ENCODE data around the gene ERC1.

Gene ERC1

DNA sequence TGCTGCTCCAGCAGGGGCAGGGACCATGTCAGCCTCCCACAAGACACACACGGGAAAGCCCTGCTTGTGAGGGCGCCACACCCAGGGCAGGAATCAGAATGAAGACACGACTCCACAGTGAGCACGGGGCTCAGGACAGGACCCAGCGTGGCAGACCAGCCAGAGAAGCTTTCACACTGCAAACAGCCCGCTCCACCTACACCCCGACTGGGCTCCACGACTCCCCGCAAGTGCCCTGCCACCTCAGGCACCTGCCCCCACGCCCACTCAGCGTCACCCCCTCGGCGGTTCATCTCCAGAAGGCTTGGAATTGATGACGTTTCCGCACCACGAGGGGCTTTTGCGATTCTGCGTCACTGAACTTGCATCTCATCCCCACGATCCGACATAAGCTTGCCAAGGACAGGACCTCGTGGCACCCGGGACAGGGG, 512.3 kb downstream of the ERC1 start:
- Histone ChIP-seq H4K20me1 (no peaks in the 10 kb centered on the region), H3K36me3 (no peaks in the 10 kb centered on the region), H3K27me3 (no peaks in the 10 kb centered on the region), H3K27ac (no peak overlapping the region), H3K4me1 (peaks cover 57% of the 10 kb centered on the region), H3K4me3 (no peak overlapping the region), H3K9ac (no peak overlapping the region), H3K9me3 (no peaks in the 10 kb centered on the region), H3K4me2 (peak overlapping the region; percentile 86)
- no peak for TF ChIP-seq Cebpa-rat (IDR thresholded peaks at IDR 0.05)

GRCh38 chr12:1504304-1504894, 513.4 kb downstream of the ERC1 start:
- Histone ChIP-seq H3K4me3 (peak overlapping the region; percentile 51), H3K4me2 (peak overlapping the region; percentile 86), H3K27me3 (no peaks in the 10 kb centered on the region), H3K9ac (no peak overlapping the region), H3K27ac (no peak overlapping the region), H4K20me1 (no peaks in the 10 kb centered on the region), H3K9me3 (no peaks in the 10 kb centered on the region), H3K4me1 (peaks cover 48% of the 10 kb centered on the region), H3K36me3 (no peaks in the 10 kb centered on the region)
- no peak for TF ChIP-seq Cebpa-rat (IDR thresholded peaks at IDR 0.05)

DNA sequence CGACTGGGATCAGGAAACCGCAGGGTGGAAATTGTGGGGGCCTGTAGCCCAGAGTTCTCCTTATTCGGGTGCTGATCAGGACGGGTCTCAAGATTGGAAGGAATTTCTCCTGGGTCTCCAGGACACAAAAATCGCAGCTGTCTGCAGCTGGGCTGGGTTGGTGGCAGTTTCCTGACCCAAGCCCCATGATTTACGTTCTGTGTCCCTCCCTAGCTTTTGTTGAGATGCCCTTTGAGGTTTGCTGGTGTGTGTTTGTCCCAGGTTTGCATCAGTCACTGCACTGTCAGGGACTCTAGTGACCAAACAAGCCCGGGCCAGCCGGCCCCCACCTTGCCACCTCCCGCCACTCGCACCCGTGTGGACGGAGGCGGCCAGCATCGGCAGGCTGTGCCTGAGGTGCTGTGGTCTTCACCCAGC, 513.9 kb downstream of the ERC1 start:
- Histone ChIP-seq H3K4me3 (no peak overlapping the region; the same call in 1 of the 2 replicates), H3K27me3 (no peaks in the 10 kb centered on the region), H4K20me1 (no peaks in the 10 kb centered on the region), H3K9ac (no peak overlapping the region), H3K4me2 (peak overlapping the region; percentile 86), H3K27ac (no peak overlapping the region), H3K36me3 (no peaks in the 10 kb centered on the region), H3K4me1 (peaks cover 48% of the 10 kb centered on the region), H3K9me3 (no peaks in the 10 kb centered on the region)
- TF ChIP-seq Cebpa-rat (IDR thresholded peaks at IDR 0.05), result no peak

GRCh38 chr12:1505576-1505975, 514.6 kb downstream of the ERC1 start:
- Histone ChIP-seq H3K4me2 (no peak overlapping the region), H3K27ac (no peak overlapping the region), H3K9me3 (no peaks in the 10 kb centered on the region), H3K4me1 (peaks cover 42% of the 10 kb centered on the region), H3K27me3 (no peaks in the 10 kb centered on the region), H4K20me1 (no peaks in the 10 kb centered on the region), H3K9ac (no peak overlapping the region), H3K36me3 (no peaks in the 10 kb centered on the region), H3K4me3 (no peak overlapping the region)
- no peak for TF ChIP-seq Cebpa-rat (IDR thresholded peaks at IDR 0.05)

- Histone ChIP-seq H3K9ac (no peak overlapping the region), H3K4me3 (no peak overlapping the region), H3K36me3 (no peaks in the 10 kb centered on the region), H3K27ac (no peak overlapping the region), H4K20me1 (no peaks in the 10 kb centered on the region), H3K9me3 (no peaks in the 10 kb centered on the region), H3K4me2 (no peak overlapping the region), H3K4me1 (peaks cover 32% of the 10 kb centered on the region), H3K27me3 (no peaks in the 10 kb centered on the region)
- no peak for TF ChIP-seq Cebpa-rat (IDR thresholded peaks at IDR 0.05)
These were observed 516.3 kb downstream of the ERC1 start for GRCh38 chr12:1507308-1507707.

DNA sequence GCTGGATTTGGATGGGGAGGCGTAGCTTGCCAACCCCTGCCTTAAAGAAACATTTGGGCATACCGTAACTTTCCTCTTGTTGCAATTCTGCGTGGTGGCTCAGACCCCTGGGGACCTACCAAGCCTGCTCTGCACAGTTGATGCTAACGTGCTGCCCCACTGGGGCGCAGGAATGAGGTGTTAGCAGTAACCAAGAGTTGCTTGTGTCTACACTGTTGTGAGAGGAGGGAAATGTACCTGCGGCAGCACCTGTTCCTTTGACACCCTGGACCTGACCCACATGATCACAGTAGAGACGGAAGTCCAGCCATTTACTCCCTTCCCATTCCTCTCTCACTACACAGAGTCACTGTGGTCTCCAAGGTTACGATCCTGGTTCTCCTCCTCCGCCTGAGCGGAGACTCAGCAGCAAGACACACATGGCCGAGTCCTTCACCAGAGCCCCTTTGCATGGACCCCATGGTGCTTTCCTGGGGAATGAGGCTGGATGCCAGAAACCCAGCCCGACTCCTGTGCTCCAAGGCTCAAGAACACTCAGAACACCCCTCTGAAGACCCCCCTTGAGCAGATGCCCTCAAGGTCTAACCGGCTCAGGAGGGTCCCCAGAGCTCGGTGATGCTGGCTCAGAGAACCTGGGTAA, 518.5 kb downstream of the ERC1 start:
- no peak for TF ChIP-seq Cebpa-rat (IDR thresholded peaks at IDR 0.05)
- Histone ChIP-seq H3K27me3 (no peaks in the 10 kb centered on the region), H3K9me3 (peaks cover under 1% of the 10 kb centered on the region; the same call in 1 of the 2 replicates), H3K36me3 (no peaks in the 10 kb centered on the region), H3K4me1 (peaks cover 10% of the 10 kb centered on the region), H3K9ac (no peak overlapping the region), H3K27ac (no peak overlapping the region), H3K4me2 (no peak overlapping the region), H4K20me1 (no peaks in the 10 kb centered on the region), H3K4me3 (no peak overlapping the region)

DNA sequence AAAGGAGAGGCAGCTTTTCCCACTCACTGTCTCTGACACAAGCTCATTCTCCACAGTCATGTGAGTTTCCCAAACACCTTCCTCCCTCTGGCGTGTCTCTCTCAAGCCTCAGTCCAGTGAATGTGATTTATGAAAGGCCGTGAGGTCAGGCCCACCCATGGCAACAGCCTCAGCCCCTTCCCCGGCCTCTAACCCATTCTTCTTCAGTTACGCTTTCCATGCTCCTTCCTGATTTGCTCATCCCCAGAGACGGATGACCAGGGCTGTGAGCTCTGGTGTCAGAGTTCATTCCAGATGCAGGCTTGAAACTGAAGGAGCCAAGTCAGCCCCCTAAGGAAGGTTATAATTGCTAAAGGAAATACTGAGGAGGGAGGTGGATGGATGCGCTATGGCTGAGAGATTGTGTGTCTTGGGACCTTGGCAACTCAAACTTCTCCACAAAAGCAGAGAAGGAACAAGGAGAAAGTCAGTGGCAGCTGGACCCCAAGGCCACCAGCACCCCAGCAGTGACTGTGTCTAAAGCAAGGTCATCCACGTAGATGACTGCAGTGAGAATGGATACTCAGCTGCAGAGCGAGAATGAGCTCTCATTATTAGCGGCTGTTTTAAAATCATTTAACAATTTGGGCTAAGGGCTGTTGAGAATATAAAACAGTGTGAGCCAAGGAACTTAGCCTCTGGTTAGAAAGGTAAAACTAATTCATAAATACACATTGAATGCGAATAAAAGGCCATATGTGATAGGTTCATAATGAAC, 519.2 kb downstream of the ERC1 start:
- Histone ChIP-seq H3K4me1 (peaks cover 3% of the 10 kb centered on the region), H4K20me1 (no peaks in the 10 kb centered on the region), H3K4me3 (no peak overlapping the region), H3K27ac (no peak overlapping the region), H3K4me2 (no peak overlapping the region), H3K36me3 (no peaks in the 10 kb centered on the region), H3K27me3 (no peaks in the 10 kb centered on the region), H3K9me3 (peaks cover 8% of the 10 kb centered on the region), H3K9ac (no peak overlapping the region)
- no peak for TF ChIP-seq Cebpa-rat (IDR thresholded peaks at IDR 0.05)

DNA sequence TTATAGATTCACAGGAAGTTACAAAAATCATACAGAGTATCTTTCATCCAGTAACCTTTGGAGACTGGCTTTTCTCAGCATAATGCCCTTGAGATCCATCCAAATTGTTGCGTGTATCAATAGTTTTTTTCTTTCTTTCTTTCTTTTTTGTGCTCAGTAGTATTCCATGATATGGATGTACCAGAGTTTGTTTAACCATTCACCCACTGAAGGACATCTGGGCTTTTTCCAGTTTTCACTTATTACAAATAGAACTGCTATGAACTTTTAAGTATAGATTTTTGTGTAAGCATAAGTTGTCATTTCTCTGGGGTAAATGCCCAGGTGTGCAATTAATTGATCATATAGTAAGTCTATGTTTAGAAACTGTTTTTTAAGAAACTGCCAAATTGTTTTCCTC, 524.0 kb downstream of the ERC1 start:
- Histone ChIP-seq H3K27me3 (no peaks in the 10 kb centered on the region), H3K27ac (no peak overlapping the region), H4K20me1 (no peaks in the 10 kb centered on the region), H3K36me3 (no peaks in the 10 kb centered on the region), H3K9ac (no peak overlapping the region), H3K4me2 (no peak overlapping the region), H3K4me1 (peaks cover 12% of the 10 kb centered on the region), H3K9me3 (peaks cover 22% of the 10 kb centered on the region), H3K4me3 (no peak overlapping the region)
- TF ChIP-seq Cebpa-rat (IDR thresholded peaks at IDR 0.05), result no peak

DNA sequence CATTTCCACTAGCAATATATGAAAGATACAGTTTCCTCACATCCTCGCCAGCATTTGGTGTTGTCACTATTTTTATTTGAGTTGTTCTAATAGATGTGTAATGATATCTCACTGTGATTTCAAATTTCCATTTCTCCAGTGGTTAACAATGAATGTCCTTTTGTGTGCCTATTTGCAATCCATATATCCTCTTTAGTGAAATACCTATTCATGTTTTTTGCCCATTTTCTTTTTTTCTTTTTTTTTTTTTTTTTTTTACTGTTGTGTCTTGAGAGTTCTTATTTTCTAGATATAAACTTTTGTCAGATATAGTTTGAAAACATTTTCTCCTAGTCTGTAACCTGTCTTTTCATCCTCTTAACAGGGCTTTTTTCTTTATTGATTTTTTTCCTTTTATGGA, 524.4 kb downstream of the ERC1 start:
- peaks cover 22% of the 10 kb centered on the region for H3K9me3 ChIP-seq
- TF ChIP-seq Cebpa-rat (IDR thresholded peaks at IDR 0.05), result no peak
- H3K4me2 ChIP-seq, result no peak overlapping the region
- H3K4me1 ChIP-seq, result peaks cover 12% of the 10 kb centered on the region
- H3K27me3 ChIP-seq, result no peaks in the 10 kb centered on the region
- H4K20me1 ChIP-seq, result no peaks in the 10 kb centered on the region
- H3K9ac ChIP-seq, result no peak overlapping the region
- H3K36me3 ChIP-seq, result no peaks in the 10 kb centered on the region
- no peak overlapping the region for H3K4me3 ChIP-seq
- no peak overlapping the region for H3K27ac ChIP-seq

GRCh38 chr12:1517007-1517406, 526.0 kb downstream of the ERC1 start:
- H3K4me3 ChIP-seq, result no peak overlapping the region
- no peak overlapping the region for H3K9ac ChIP-seq
- peaks cover 12% of the 10 kb centered on the region for H3K4me1 ChIP-seq
- H3K36me3 ChIP-seq, result no peaks in the 10 kb centered on the region
- peaks cover 22% of the 10 kb centered on the region for H3K9me3 ChIP-seq
- H3K4me2 ChIP-seq, result no peak overlapping the region
- H3K27ac ChIP-seq, result no peak overlapping the region
- no peak for TF ChIP-seq Cebpa-rat (IDR thresholded peaks at IDR 0.05)
- H4K20me1 ChIP-seq, result no peaks in the 10 kb centered on the region
- H3K27me3 ChIP-seq, result no peaks in the 10 kb centered on the region
